C4-2B (cell line): Measurements from ENCODE around the gene BRPF1.

Source experiments
- H3K27ac ChIP-seq: fragments of 450-650 bp; 2 replicates; pipeline ENCODE4 v1.5.1; 2017
- CTCF ChIP-seq: fragments of 450-650 bp; conservative IDR thresholded peaks from 2 replicates; pipeline ENCODE4 v1.5.1; 2017; ENCODE audit warnings: mild to moderate bottlenecking
- ZFX ChIP-seq: fragments of 450-650 bp; IDR thresholded peaks from 2 replicates; pipeline ENCODE4 v1.6.1; 2017

Gene BRPF1

DNA sequence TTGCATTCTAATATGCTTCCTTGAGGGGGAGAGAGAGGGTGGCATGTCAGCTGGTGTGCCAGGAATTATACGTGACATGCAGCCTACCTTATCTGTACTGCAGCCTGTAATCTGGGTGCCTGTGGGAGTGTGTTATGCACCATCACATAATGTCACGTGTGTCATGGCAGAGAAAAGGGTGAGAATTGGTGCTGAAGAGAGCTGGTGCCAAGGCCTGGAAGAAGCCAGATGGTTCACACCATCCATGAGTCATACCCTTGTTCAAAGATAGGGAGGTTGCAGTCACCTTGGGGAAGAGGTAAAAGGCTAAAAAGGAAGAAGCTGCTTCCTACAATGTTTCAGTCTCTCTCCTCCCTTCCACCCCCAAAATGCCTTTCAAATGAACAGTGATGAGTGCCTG, 5.3 kb downstream of the BRPF1 start:
- no peak overlapping the region for H3K27ac ChIP-seq
- TF ChIP-seq ZFX = no peak
- TF ChIP-seq CTCF = no peak

- TF ChIP-seq CTCF (no peak), ZFX (no peak)
- H3K27ac ChIP-seq = no peak overlapping the region
Observed at GRCh38 chr3:9739181-9739580, 7.6 kb downstream of the BRPF1 start.

- H3K27ac ChIP-seq = no peak overlapping the region
- TF ChIP-seq ZFX (no peak), CTCF (no peak)
Observed at GRCh38 chr3:9742560-9742959, 11.0 kb downstream of the BRPF1 start.

DNA sequence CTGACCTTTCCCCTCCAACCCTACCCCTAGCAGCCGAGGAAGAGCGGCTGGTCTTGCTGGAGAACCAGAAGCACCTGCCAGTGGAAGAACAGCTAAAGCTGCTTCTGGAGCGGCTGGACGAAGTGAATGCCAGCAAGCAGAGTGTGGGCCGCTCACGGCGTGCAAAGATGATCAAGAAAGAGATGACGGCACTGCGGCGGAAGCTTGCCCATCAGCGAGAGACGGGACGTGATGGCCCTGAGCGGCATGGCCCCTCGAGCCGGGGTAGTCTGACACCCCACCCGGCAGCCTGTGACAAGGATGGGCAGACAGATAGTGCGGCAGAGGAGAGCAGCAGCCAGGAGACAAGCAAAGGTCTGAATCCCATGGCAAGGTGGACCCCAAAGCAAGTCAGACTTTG, 12.0 kb downstream of the BRPF1 start:
- no peak overlapping the region for H3K27ac ChIP-seq
- TF ChIP-seq CTCF (no peak), ZFX (no peak)

DNA sequence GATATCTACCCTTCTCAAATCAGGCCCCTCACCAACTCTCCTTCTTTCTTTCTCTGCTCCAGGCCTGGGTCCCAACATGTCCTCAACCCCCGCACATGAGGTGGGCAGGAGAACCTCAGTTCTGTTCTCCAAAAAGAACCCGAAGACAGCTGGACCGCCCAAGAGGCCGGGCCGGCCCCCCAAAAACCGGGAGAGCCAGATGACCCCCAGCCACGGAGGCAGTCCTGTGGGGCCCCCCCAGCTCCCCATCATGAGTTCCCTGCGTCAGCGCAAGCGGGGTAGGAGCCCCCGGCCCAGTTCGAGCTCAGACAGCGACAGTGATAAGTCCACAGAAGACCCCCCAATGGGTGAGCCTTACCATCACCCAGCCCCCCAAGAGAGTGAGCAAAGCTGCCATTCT, 12.6 kb downstream of the BRPF1 start:
- TF ChIP-seq CTCF (no peak), ZFX (no peak)
- H3K27ac ChIP-seq = no peak overlapping the region

DNA sequence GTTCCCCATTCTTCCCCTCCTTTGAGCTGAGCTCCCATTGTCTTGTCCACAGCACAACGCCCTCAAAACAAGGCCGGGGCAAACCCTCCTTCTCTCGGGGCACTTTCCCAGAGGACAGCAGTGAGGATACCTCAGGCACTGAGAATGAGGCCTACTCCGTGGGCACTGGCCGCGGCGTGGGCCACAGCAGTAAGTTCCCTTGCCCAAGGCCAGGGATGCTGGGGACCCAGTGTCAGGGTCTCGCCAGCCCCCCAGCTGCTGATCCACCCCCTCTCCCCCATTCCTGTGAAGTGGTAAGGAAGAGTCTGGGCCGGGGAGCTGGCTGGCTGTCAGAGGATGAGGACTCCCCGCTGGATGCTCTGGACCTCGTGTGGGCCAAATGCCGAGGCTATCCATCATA, 14.0 kb downstream of the BRPF1 start:
- TF ChIP-seq CTCF = no peak
- no peak for TF ChIP-seq ZFX
- no peak overlapping the region for H3K27ac ChIP-seq

GRCh38 chr3:9746330-9746729, 14.8 kb downstream of the BRPF1 start:
- no peak overlapping the region for H3K27ac ChIP-seq
- TF ChIP-seq ZFX = no peak
- TF ChIP-seq CTCF = no peak
